ENCODE measurements around the gene CCZ1B. TPM values are rescaled to one million over a fixed set of nuclear protein-coding genes. Genes with fewer than 3 reads are reported as not detected.

The CCZ1B gene
- 19.6 and 29.5 TPM in 2 replicates for total RNA-seq

DNA sequence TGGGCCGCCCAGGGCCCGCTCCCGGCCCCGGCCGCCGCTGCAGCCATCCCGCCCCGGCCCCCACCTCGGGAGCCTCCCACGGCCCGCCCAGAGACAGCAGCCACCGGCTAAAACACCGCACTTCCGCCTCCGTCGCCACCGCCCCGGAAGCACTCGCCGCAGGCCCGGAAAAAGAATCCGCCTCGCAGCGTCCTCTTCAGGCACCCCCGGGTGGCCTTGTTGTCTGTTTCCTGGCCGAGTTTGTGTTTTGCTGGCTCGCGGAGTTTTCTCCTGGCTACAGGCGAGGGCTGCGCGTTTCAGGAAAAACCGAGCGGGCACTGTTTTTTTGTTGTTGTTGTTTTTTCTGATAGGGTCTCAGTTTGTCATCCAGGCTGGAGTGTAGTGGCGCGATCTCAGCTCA, at the start of gene CCZ1B:
Gene CCZ1B (minus strand): TSS at position 125 of the 400 bp plus-strand sequence. CDS start 78 bp downstream, at position 47.

DNA sequence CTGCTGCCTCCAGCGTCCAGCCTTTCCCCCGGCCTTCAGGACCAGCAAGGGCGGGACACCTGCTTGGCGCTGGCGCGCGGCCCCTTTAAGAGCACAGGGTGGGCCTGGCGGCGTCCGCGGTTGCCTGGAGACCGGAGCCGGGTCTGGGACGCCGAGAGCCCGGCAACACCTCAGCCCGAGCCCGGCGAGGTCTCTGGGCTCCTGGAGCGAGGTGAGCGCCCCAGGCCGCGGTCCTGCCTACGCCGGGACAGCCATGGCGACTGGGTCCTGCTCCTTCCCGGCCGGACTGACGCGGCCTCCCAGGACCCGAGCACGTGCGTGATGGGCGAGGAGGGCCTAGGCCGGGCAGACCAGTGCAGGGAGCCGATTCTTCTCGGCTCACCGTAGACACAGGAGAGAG, 72.1 kb downstream of the CCZ1B start, which contains the start of gene RSPH10B2:
Gene RSPH10B2 (plus strand): TSS at position 140 of the 400 bp plus-strand sequence. CDS start 3,575 bp downstream, outside the sequence.

Other genes starting within 250 kb of the CCZ1B start
- 29.9 and 33.5 TPM in 2 replicates for gene ZDHHC4, start 248.8 kb downstream of the CCZ1B start, total RNA-seq
- 15.2 and 18.0 TPM in 2 replicates for gene INTS15, start 236.3 kb downstream of the CCZ1B start, total RNA-seq
- 0.73 and 1.1 TPM in 2 replicates for gene ZNF853, start 210.7 kb downstream of the CCZ1B start, total RNA-seq
- 11.6 and 12.0 TPM in 2 replicates for gene ZNF316, start 189.0 kb downstream of the CCZ1B start, total RNA-seq
- 12.8 and 14.4 TPM in 2 replicates for gene ZNF12, start 119.3 kb downstream of the CCZ1B start, total RNA-seq
- not detected in 2 replicates for gene RSPH10B2, start 72.2 kb downstream of the CCZ1B start, total RNA-seq